WI38 (cell line): Measurements from ENCODE around the gene METAP2.
"Not testable (repeated sequence)": the region's sequence is repeated elsewhere in the genome, so short reads cannot be mapped to it uniquely, and the experiment has no call there.

ENCODE experiments used
- H3K4me3 ChIP-seq: 2 replicates; pipeline ENCODE4 v1.5.1; 2011; ENCODE audit warnings: low read depth, mild to moderate bottlenecking, control low read depth, low read length
- TF ChIP-seq, protein P1 (sequence below): IDR thresholded peaks from 2 replicates; pipeline ENCODE4 v1.5.1; 2012; ENCODE audit warnings: low read depth, mild to moderate bottlenecking, control low read depth, low read length

The METAP2 gene

DNA sequence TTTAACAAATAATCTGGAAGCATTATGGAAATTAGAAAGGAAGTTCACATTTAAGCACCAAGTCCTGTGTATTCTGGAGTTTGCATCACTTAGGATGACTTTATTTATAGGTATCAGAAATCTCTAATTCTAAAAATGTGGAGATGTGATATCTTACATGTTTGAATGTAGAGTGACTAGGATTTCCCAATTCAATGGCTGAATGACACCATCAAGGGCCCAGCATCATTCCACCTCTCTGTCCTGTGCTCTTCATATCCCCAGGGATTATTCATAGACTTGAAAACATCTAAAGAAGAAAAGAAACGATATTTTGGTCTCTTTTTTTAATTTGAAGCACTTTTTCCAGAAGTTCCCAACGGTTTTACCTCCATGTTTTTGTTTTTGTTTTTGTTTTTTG, 15.2 kb upstream of the METAP2 start:
- H3K4me3 ChIP-seq: no peak overlapping the region
- TF ChIP-seq, protein P1, sequence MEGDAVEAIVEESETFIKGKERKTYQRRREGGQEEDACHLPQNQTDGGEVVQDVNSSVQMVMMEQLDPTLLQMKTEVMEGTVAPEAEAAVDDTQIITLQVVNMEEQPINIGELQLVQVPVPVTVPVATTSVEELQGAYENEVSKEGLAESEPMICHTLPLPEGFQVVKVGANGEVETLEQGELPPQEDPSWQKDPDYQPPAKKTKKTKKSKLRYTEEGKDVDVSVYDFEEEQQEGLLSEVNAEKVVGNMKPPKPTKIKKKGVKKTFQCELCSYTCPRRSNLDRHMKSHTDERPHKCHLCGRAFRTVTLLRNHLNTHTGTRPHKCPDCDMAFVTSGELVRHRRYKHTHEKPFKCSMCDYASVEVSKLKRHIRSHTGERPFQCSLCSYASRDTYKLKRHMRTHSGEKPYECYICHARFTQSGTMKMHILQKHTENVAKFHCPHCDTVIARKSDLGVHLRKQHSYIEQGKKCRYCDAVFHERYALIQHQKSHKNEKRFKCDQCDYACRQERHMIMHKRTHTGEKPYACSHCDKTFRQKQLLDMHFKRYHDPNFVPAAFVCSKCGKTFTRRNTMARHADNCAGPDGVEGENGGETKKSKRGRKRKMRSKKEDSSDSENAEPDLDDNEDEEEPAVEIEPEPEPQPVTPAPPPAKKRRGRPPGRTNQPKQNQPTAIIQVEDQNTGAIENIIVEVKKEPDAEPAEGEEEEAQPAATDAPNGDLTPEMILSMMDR: no peak

DNA sequence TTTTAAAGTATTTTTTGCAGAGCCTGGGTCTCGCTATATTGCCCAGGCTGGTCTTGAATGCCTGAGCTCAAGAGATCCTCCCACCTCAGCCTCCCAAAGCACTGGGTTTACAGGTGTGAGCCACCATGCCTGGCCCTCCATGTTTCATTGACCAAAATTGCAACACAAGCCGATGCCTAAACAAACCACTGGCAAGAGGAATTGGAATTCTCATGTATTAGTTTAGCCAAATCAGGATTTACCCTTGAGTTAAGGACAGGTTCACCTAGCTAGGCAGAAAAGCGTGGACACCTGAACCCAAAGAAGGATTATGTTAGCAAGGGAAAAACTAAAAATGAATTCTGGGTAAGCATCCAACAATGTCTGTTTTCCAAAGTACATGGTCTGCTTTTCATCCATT, 14.6 kb upstream of the METAP2 start:
- TF ChIP-seq, protein P1: no peak
- no peak overlapping the region for H3K4me3 ChIP-seq

DNA sequence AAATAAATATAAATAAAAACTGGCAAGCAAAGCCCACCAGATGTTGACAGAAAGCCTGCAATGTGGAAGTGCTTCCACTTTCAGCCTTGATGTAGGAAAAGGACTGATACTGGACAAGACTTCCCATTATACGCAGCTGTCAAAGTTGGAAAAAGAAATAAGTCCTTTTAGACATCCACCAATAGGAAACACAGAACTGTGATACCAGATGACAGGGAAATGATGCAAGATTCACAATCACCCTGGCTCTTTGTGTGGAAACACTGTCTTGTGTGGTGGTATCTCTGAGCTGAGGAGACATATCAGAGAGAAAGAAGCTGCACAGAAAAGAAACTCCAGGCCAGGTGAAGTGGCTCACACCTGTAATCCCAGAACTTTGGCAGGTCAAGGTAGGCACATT, 13.8 kb upstream of the METAP2 start:
- TF ChIP-seq, protein P1: no peak
- no peak overlapping the region for H3K4me3 ChIP-seq

DNA sequence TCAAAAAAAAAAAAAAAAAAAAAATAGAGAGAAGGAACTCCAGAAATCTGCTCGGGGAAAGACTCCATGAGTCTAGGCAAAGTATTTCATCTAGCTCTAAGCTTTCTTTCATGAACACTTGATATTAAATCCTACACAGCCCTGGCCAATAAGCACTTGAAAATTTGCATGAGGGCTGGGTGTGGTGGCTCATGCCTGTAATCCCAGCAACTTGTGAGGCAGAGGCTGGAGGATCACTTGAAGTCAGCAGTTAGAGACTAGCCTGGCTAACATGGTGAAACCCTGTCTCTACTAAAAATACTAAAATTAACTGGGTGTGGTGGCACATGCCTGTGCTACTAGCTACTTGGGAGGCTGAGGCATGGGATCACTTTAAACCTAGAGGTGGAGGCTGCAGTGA, 13.1 kb upstream of the METAP2 start:
- TF ChIP-seq, protein P1: no peak
- H3K4me3 ChIP-seq: no peak overlapping the region

DNA sequence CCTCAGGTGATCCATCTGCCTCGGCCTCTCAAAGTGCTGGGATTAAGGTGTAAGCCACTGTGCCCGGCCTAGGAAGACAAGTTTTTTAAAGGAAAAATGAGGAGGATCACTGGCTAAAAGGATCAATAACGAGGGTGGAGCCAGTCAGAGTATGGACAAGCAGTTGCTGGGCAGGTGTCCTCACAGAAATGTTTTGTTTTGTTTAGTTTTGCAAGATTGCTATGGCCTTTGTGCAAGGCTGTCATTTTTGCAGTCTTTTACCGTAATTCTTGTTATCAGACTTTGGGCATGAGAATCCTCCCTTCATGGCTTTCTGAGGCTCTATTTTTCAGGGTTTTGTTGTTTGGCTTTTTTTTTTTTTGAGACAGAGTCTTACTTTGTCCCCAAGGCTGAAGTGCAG, 11.9 kb upstream of the METAP2 start:
- no peak overlapping the region for H3K4me3 ChIP-seq
- TF ChIP-seq, protein P1: no peak

DNA sequence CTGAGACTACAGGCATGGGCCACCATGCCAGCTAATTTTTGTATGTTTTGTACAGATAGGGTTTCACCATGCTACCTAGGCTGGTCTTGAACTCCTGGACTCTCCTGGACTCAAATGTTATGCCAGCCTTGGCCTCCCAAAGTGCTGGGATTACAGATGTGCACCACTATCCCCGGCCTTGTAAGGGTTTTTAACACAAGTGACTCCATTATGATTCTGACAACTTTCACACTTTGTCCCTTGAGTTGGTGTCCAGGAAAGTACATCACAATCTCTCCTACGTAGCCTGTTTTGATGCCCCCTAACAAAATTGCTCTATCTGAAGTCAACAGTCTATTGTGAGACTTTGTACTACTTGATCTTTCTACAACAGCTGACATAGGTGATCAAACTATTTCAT, 11.4 kb upstream of the METAP2 start:
- TF ChIP-seq, protein P1: no peak
- H3K4me3 ChIP-seq: no peak overlapping the region

DNA sequence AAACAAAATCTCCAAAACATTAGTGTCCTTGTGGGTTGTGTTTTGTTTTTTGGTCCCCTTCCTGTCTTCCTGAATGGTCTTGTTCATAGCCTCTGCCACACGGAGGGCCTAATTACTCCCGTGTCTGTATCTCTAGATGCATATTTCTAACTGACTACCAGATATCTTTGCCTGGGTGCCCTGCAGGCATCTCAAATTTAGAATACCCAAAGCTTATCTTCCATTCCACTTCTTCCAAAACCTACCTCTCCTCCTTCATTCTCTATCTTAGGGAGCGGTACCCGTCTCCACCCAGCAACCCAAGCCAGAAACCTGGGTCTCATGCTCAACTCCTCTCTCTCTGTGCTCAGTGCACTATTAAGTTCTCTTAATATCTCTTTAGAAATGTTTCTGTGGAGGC, 10.9 kb upstream of the METAP2 start:
- TF ChIP-seq, protein P1: no peak
- no peak overlapping the region for H3K4me3 ChIP-seq

DNA sequence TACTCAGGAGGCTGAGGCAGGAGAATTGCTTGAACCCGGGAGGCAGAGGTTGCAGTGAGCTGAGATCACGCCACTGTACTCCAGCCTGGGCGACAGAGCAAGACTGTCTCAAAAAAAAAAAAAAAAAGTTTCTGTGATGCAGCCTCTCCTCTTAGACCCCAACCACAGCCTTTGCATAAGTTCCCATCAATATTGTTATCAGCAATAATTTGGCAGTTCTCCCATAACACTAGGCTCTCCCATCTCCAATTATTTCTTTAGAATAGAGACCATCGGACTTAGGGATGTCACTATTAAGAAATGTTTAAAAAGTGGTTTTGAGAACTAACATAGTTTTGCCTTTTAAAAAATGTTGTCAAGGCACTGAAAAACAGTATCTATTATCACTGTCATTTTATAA, 10.2 kb upstream of the METAP2 start:
- not testable (repeated sequence) for H3K4me3 ChIP-seq
